Right kidney (tissue), 1 donor: Measurements from ENCODE around the gene ARL5B.

Experiments
- DNase-seq: peaks from one replicate; pipeline ENCODE4 v3.0.0-alpha.2; 2016

ARL5B gene

DNA sequence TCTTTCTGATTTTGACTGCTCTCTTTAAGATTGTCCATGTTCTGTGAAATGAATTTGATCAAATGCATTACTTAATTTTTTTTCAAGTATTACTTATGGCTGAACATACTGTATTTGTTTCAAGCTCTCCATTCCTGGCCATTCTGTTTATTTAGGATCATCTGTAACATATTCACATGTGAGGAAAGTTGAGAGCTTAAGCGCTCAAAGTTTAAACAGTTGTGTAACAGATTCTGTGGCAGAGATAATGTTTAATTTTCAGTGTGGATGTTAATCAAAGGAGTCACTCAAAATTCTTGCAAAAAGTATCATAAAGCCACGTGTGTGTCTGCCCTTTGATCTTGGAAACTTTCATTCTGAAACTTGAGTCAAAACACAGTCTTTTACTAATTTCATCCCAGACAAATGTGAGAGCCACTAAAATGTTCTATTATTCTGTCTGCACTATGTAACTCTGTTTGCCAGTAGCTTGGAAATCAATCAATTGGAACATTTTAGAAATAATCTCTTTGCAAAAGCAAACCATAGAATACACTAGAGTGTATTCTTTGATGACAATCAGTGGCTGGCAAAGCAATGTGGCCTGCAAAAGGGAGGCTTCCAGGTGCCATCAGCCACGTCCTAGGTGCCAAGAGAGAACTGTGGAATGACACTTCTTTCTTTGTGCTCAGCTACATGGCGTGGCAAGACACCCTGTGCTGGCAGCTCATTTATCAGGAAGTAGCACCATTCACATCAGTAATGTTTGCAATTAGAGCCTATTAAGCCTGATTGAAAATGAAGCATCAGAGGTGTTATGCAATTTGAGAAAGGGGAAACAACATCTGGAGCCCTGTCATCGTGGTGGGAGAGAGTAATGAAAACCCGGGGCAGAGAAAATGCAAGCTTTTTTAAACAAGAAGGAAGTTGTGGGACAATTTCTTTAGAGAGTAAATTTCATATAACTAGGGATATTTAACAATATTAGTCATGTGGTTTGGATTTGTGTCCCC is 40.9 kb downstream of the ARL5B start:
- no peak for DNase-seq

DNA sequence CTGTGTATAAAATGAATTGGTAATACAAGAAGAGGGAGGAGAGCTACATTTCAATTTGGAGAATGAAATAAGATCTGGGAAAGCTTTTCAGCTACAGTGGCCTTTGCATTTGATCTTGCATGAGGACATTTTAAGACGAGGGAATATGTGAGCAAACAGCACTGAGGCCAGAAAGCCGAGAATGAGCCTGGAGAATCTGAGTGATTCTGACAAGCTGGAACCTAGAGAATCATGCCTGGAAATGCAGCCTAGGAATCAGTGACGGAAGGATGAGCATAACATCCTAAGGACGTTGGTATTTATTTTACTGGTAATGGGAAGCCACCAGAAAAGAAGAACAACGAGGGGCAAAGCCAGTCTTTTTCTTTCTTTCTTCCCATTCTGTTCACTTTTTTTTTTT is 44.3 kb downstream of the ARL5B start:
- no peak for DNase-seq

DNA sequence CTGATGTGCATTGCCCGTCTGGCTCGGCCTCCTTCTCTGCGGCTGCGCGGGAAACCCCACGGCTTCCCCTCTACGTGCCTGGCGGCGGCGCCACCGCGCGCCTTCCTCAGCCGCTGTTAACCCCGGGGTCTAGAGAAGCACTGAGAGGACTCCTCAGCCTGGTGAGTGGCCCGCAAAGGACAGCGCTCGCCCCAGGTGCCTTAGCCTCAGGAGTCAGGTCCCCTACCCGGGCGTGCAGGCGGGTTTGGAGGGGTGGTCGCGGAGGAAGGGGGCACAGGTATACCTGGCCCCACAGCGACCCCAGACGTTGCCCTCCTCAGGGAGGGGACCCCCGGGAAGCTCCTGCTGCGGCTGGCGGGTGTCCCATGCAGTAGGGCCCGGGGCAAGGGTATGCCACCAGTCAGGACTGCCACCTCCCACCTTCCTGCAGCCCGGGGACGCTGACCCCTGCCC is 51.0 kb downstream of the ARL5B start:
- DNase-seq: no peak

DNA sequence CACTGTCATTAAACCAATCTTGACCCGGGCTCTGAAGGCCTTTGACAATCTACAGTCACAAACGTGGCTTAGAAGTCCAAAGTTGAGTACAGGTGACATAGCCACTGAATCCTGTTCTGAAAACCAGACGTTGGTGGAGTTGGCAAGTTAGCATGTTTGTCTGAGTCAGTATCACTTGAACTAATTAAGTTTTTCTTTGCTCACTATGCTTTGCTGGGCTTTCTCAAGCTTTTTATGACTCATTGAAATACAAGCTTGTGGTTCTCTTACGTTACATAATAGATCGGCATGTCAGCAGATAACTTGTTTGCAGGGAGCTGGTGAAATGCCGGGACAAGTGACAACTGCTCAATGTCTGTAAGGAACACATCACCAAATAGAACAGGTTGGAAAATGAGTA is 53.8 kb downstream of the ARL5B start:
- no peak for DNase-seq

DNA sequence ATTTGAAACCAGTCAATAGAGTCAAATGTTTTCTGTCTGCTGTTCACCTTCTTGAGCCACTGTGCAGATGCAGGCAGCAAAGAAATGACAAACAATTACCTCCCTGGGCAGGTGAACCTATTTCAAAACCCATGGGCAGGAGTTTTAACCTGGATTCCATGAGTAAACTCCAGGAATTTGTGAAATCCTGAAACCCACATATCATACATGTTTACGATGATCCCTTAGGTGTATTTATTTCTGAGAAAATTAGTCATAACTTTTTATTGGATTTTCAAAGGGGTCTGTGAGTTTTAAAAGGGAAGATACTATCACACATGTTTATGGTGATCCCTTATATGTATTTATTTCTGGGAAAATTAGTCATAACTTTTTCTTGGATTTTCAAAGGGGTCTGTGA is 59.8 kb downstream of the ARL5B start:
- DNase-seq: no peak

DNA sequence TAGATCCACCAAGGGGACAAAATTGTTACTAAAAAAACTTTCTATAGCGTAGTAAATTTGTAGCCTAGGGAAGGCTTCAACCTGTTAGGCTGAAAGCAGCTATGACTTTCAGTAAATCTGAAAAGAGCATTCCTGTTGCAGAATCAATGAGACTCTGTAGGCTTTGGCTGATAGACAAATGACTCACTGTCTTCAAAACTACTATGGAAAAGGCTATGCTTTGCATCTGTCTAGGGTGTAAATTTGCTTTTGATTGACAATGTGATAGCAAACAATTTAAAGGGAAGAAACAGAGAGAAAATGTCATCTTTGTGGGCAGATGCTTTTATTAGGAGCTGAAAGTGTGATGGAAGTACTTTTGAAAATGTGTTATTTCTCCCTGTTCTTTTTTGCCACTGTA is 60.6 kb downstream of the ARL5B start:
- DNase-seq: no peak

DNA sequence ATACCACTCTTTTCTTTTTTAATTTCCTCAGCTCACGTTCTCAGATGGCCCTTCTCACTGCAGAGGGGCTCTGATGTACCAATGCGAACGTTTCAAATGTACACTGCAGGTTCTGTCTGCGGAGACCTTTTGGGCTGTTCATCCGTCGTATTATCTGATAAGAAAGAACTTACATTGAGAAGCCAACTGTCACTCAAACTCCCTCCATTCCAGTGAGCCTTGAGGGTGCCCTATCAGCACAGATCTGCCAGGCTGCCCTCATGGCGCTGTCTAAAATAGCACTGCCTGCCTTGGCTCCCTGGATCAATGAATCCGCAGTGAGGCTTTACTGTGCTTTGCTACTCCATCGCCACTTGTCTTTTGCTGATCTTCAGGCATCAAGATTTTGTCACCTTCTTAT is 61.8 kb downstream of the ARL5B start:
- no peak for DNase-seq

DNA sequence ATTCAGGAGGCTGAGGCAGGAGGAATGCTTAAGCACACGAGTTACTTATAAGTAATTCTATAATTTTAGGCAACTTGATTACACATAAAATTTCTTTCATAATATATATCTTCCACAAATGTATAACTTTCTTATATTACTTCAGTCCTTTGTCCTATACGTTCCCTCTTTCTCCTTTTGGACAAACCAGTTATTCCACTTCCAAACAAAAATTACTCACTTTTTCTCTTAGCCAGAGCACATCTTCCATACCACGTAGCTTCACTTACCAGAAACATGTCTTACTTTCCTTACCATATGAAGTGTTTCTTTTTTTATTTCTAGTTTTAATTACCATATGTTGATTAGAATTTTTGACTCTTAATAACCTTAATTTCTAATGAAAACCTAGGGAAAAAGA is 64.6 kb downstream of the ARL5B start:
- DNase-seq: no peak
